HL-60 (cell line): Measurements from ENCODE around the gene CNGB1.

Experiments
- DNase-seq, 2 experiments: peaks; one replicate each; pipeline ENCODE4 v3.0.0-alpha.2; 2010 to 2020; ENCODE audit warnings: low read depth in 1 of 2, low spot score in 1 of 2
- H3K27ac ChIP-seq: fragments of 250-450 bp; sonication (Bioruptor Pico); replicated peaks from 2 replicates; pipeline ENCODE4 v1.5.1; 2020; ENCODE audit warnings: mild to moderate bottlenecking, moderate library complexity
- H3K27me3 ChIP-seq: fragments of 250-450 bp; sonication (Bioruptor Pico); 2 replicates; pipeline ENCODE4 v1.5.1; 2021; ENCODE audit warnings: mild to moderate bottlenecking, moderate library complexity; ENCODE audit not compliant: insufficient read depth, poor library complexity, severe bottlenecking
- H3K4me3 ChIP-seq: replicated peaks from 2 replicates; pipeline ENCODE4 v1.5.1; 2011; ENCODE audit warnings: mild to moderate bottlenecking, control low read depth, low read length; ENCODE audit not compliant: insufficient read depth
- CTCF ChIP-seq: IDR thresholded peaks from one replicate; pipeline ENCODE4 v1.5.1; 2011; ENCODE audit warnings: low read length, control low read depth, inconsistent platforms; ENCODE audit not compliant: insufficient read depth
- GABPA ChIP-seq: IDR thresholded peaks from 2 replicates; pipeline ENCODE4 v1.6.1; 2012; ENCODE audit warnings: low read depth
- POLR2AphosphoS5 ChIP-seq: IDR thresholded peaks from 2 replicates; pipeline ENCODE4 v1.6.1; 2012; ENCODE audit warnings: low read depth
- REST ChIP-seq: IDR thresholded peaks from 2 replicates; pipeline ENCODE4 v1.6.1; 2012; ENCODE audit warnings: low read depth; ENCODE audit not compliant: insufficient replicate concordance
- SPI1 ChIP-seq: IDR thresholded peaks from 2 replicates; pipeline ENCODE4 v1.6.1; 2012; ENCODE audit warnings: low read depth, mild to moderate bottlenecking, borderline replicate concordance

Gene CNGB1

GRCh38 chr16:57998486-57998885, 27.6 kb upstream of the CNGB1 start:
- TF ChIP-seq SPI1 (peak; percentile 16; the same call in 1 of the 2 replicates), POLR2AphosphoS5 (peak; percentile 41; the same call in 1 of the 2 replicates), REST (no peak)
- DNase-seq = peak; percentile 76 to 95

DNA sequence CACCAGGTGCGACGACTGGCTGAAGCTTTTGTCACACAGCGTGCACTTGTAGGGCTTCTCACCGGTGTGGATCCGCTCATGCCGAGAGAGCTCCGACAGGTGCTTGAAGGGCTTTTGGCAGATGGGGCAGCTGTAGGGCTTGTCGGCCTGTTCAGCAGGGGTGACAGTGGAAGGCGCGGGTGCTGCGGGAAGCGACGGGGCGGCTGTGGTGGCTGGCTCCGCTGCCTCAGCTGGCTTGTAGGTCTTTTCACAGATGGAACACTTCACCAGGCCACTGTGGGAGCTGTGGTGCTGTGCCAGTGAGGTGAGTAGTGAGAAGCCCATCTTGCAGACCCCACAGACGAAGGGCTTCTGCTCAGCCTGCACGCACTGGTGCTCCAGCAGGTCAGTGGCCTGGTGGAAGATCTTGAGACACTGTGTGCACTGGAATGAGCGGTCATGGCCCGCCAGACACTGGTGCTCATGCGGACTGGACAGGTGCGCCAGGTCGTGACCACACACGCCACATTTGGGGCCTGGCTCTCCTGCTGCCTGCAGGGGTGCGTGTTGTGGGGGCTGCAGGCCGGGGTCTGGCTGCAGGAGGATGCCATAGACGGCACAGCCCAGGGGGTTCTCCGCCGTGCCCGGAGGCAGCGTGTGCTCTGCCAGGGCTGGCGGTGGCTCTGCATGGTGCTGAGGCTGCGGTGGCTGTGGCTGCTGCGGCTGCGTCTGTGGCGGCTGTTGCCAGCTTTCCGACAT, 26.8 kb upstream of the CNGB1 start:
- H3K27ac ChIP-seq = peak overlapping the region; percentile 66
- H3K4me3 ChIP-seq = no peak overlapping the region
- no peak for DNase-seq
- no peaks in the 10 kb centered on the region for H3K27me3 ChIP-seq
- TF ChIP-seq SPI1 = no peak
- TF ChIP-seq CTCF = no peak
- no peak for TF ChIP-seq REST
- TF ChIP-seq GABPA = no peak
- TF ChIP-seq POLR2AphosphoS5 = no peak

More at GRCh38 chr16:57998486-57998885, 27.6 kb upstream of the CNGB1 start:
- Histone ChIP-seq H3K27me3 (no peaks in the 10 kb centered on the region), H3K27ac (peak overlapping the region; percentile 66), H3K4me3 (peak overlapping the region; percentile 13)

DNA sequence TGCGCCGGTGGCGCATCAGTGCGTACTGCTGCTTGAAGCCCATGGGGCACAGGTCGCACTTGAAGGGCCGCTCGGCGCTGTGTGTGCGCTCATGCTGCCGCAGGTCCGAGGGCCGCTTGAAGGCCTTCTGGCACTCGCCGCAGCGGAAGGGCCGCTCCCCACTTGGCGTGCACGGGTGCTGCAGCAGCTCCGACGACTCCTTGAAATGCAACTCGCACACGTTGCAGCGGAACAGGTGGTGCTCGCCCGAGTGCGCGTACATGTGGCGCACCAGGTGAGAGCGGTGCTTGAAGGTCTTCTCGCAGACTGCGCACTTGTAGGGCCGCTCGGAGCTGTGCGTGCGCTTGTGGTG, 26.2 kb upstream of the CNGB1 start:
- DNase-seq = no peak
- Histone ChIP-seq H3K27me3 (no peaks in the 10 kb centered on the region), H3K4me3 (no peak overlapping the region), H3K27ac (no peak overlapping the region)
- no peak for TF ChIP-seq REST
- TF ChIP-seq SPI1 = no peak
- no peak for TF ChIP-seq CTCF
